GM19455 (cell line): Measurements from ENCODE around the gene ARAP3.

ENCODE experiments used
- ATAC-seq: cut with Tn5 transposase; IDR thresholded peaks from one replicate; pipeline ENCODE4 v1.9.1; 2021; ENCODE audit not compliant: unreplicated experiment

Gene ARAP3

DNA sequence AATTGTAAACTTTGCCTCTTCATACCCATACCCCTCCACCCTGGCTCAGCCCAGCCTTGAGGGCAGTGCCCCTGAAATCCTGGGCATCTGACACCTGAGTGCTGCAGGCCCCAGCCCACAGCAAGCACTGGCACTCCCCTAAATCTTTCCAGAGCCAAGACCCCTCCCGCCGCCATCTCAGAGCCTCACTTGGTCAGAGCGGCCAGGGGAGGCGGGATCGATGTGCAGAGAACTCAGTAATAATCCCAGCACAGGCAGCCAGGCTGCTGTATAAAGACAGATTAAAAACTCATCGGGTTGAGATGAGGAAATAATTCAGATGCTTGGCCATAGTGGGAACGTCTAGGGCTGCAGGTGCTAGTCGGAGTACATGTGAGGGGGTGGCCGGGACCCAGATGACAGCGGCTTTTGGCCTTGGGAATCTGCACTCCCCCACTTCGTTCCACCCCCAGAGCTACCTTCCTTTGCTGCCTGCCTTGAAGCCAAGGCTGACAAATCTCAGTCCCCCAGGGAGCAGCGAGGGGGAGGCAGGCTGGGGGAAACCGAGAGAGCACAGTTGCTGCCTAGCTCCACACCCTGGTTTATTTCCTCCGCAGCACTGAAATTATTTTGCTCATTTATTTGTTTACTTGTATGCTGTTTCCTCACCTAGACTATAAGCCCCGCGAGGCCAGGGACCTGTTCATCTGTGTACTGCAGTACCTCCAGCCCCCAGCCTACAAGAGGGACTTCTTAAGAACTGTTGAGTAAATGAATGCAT, 19.5 kb upstream of the ARAP3 start:
- ATAC-seq: peak; percentile 70

- no peak for ATAC-seq
Measured at GRCh38 chr5:141697586-141697985, 15.6 kb upstream of the ARAP3 start.

DNA sequence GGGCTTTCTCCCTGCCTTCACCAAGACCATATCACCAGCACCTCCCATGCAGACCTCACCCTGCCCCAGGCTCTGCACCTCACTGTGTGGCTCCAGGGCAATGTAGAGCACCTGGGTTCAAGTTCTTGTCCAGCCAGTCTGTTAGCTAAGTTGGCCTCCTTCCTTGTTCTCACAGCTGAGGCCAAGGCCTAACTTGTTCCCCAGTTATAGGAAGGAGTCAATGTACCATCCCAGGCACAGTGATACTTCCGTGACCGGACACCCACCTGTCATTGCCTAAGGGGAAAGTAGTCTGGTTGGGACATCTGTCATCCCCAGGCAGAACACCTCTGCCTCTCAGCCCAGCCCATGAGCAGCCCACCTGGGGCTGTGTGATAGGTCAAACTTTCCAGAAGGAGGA, 14.4 kb upstream of the ARAP3 start:
- no peak for ATAC-seq

DNA sequence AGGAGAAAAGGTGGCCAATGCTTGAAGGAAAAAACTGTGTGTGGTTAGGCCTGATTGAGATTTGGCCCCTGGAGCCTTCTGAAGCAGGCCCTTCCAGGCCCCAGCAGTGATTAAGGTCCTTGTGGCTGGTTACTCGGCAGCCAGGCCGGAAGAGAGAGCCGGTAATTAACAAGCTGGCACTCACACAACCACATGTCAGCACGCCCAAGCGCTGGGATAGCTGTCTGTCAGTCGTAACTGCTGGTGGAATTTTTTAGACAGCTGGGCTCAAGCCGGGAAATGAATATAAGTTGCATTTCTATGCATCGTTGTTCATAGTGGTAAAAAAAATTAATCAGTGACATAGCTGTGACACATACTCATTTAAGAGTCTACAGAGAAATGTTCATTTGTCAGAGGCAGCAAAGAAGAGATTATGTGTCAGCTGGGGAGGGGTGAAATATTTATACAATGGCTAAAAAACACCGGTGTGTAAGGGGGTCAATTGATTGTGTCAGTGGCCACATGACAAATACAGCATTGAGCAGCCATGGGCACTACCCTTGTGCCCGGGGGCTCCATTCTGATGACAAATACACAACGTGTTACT, 13.7 kb upstream of the ARAP3 start:
- no peak for ATAC-seq

DNA sequence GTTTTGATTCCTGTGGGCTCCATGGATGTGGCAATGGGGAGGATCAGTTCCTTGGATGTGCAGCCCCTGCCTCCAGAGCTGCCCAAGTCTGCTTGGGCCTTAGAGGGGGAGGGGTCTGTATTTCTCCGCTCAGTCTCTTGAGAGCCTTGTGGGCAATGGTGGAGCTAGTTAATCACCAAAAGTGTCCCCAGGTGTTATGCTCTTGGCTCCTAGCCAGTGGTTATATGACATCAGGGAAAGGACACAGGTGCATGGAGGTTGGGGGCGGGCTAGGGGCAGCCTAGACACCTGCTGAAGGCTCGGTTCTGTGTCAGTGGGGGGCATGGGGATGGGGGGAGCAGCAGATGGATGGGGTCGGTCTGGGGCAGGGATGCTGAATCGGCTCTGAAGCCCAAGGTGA, 12.4 kb upstream of the ARAP3 start:
- no peak for ATAC-seq

- ATAC-seq: no peak
Measured at GRCh38 chr5:141692919-141693725, 11.1 kb upstream of the ARAP3 start.

GRCh38 chr5:141692533-141692888, 10.5 kb upstream of the ARAP3 start:
- ATAC-seq: no peak

GRCh38 chr5:141691867-141692532, 10.0 kb upstream of the ARAP3 start:
- peak; percentile 92 for ATAC-seq

DNA sequence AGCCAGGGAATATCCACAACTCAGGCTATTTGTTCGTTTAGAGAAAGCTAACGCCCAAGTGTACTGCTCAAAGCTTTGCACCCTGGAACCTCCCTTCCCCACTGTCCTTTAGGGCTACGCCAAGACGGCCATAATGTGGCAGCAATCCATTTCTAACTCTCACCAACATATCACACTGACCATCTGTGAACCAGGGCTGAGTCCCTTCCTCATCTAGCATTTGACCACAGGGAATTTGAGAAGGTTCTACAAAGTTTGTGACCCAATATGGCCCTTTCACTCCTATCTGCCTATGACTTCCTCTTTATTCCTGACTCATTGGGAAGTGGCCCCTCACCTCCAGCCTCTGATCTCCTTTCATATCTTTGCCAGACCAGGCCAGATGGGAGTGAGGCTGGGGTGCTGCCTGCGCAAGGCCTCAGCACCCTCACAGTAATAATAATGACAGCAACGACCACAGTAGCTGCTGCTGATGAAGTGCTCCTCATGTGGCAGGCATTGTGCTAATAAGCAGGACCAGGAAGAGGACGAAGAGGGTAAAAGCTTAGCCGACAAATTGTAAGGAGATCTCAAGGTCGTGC, 9.3 kb upstream of the ARAP3 start:
- ATAC-seq: no peak

- no peak for ATAC-seq
Measured at GRCh38 chr5:141686648-141687416, 4.8 kb upstream of the ARAP3 start.

GRCh38 chr5:141685591-141685990, 3.6 kb upstream of the ARAP3 start:
- ATAC-seq: no peak

- ATAC-seq: no peak
Measured at GRCh38 chr5:141683596-141684141, 1.6 kb upstream of the ARAP3 start.

DNA sequence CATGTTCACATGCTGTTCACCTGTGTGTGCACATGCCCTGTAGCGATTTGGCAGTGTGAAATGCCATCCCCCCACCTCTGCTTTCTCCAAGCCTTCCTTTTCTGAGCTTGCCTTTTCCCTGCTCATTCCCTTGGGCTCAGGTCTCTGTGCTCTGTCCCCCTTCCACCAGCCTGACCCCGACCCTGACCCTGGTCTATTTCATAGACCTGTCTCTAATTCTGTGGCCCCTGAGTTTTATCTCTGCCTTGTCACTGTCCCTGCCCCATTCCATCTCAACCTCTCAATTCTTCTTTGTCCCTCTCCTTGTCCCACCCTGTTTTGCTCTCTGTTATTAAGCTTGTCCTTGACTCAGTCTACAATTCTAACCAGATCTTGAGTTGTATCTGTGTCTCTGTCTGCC, 735 bp downstream of the ARAP3 start:
- ATAC-seq: no peak

DNA sequence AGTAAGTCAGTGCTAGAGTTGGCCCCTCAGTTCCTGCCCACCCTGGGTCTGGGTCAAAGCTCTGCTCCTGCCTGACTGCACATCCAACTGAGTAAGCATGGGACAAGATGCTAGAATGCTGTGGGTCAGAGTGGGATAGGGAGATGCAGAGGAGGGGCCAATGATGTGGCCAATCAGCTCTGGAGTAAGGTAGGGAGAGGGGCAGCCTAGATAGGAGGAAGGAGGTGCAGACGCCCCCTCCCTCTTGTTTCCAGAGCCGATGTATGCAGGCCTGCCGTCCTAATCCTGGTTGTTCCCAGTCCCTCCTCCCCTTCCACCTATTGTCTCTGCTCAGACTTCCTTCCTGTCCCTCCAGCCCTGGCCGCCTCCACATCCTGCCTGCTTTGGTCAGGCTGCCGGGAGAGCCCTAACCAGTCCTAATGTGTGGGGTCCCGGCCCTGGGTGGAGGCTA, 1.3 kb downstream of the ARAP3 start:
- ATAC-seq: no peak

GRCh38 chr5:141680178-141680577, 1.9 kb downstream of the ARAP3 start:
- ATAC-seq: no peak

DNA sequence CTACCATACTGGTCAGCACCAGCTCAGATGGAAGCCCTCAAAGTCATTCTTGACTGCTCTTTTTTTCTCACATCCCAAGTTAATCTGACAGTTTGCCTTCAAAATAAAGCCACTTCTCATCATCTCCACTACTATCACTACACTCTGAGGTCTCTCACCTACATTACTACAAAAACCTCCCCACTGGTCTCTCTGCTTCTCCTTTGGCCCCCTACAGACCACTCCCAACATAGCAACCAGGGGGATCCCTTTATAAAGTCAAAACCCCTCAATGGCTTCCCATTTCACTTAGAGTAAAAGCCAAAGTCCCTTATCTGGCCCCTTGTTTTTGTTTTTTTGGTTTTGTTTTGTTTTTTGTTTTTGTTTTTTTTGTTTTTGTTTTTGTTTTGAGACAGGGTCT, 4.6 kb downstream of the ARAP3 start:
- ATAC-seq: no peak

DNA sequence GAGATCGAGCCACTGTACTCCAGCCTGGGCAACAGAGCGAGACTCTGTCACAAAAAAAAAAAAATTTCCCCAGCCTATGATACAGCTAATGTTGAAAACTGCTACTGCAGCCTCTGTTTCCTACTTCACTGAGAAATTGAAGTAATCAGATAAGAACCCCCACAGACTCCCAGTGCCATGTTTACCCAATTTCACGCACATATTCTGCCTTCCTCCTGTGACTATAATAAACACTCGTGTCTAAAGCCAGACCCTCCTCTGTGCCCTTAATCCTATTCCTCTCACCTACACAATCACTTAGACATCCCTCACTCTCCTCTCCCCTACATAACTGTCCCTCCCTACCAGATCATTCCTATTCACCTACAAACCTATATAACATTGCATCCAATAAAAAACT, 6.4 kb downstream of the ARAP3 start:
- no peak for ATAC-seq

DNA sequence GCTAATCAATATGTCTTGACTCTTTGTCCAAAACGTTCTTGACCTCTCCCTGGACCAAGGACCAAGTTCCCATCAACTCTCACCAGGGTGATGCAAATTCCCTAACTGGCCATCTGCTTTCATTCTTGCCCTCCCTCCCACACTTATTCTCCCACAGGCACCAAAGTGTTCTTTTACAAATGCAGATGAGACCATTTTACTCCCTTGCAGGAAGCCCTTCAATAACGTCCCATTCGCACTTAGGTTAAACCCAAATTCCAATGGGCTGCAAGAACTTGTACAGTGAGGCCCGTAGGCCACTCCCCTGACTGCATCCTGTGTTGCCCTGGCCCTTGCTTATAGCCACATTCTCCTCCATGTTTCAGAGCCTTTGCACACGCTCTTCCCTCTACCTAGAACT, 7.3 kb downstream of the ARAP3 start:
- no peak for ATAC-seq

GRCh38 chr5:141672841-141673813, 8.9 kb downstream of the ARAP3 start:
- ATAC-seq: no peak
